Measurements from ENCODE around the gene SCGB1A1.

- TF ChIP-seq CTCF (IDR thresholded peaks at IDR 0.05; ENCODE audit: low read length), result no peak
- TF ChIP-seq EZH2 (IDR thresholded peaks at IDR 0.05; ENCODE audit: borderline replicate concordance, low read length), result no peak
Observed at GRCh38 chr11:62427630-62428233, 8.9 kb downstream of the SCGB1A1 start.
